NCI-H2107 (cell line): ENCODE measurements around the gene OSBPL2.

Source experiments
- DNase-seq: peaks from one replicate; lab custom pipeline; 2025; lab: John Stamatoyannopoulos, UW

Gene OSBPL2

GRCh38 chr20:62301773-62302340 is 63.5 kb downstream of the OSBPL2 start:
- DNase-seq = peak; percentile 69

GRCh38 chr20:62302341-62303061 is 64.2 kb downstream of the OSBPL2 start, which contains the start of gene ADRM1:
Gene ADRM1, plus strand, starts transcription at chr20:62302997. Its CDS starts 572 bp downstream, at chr20:62303569.
- peak; percentile 92 for DNase-seq

GRCh38 chr20:62303062-62303339 is 64.7 kb downstream of the OSBPL2 start:
- no peak for DNase-seq

GRCh38 chr20:62303340-62304226 is 65.3 kb downstream of the OSBPL2 start:
- DNase-seq = no peak

GRCh38 chr20:62304331-62305148 is 66.2 kb downstream of the OSBPL2 start:
- DNase-seq = no peak

- no peak for DNase-seq
These were observed 66.9 kb downstream of the OSBPL2 start for GRCh38 chr20:62305149-62305764.

- no peak for DNase-seq
These were observed 67.6 kb downstream of the OSBPL2 start for GRCh38 chr20:62305765-62306413.

- no peak for DNase-seq
These were observed 68.3 kb downstream of the OSBPL2 start for GRCh38 chr20:62306414-62307187.

GRCh38 chr20:62307226-62308101 is 69.1 kb downstream of the OSBPL2 start:
- DNase-seq = no peak

GRCh38 chr20:62308102-62308822 is 69.9 kb downstream of the OSBPL2 start:
- no peak for DNase-seq

GRCh38 chr20:62309198-62309944 is 71.0 kb downstream of the OSBPL2 start:
- no peak for DNase-seq

- no peak for DNase-seq
These were observed 71.8 kb downstream of the OSBPL2 start for GRCh38 chr20:62309947-62310756.

- DNase-seq = no peak
These were observed 72.4 kb downstream of the OSBPL2 start for GRCh38 chr20:62310757-62311121.

- DNase-seq = no peak
These were observed 72.8 kb downstream of the OSBPL2 start for GRCh38 chr20:62311150-62311549.

GRCh38 chr20:62311832-62312661 is 73.7 kb downstream of the OSBPL2 start:
- DNase-seq = no peak

- DNase-seq = no peak
These were observed 74.3 kb downstream of the OSBPL2 start for GRCh38 chr20:62312662-62312977.
